RPMI7951 (cell line): ENCODE data around the gene PAX7. TPM values are rescaled to one million over a fixed set of nuclear protein-coding genes. Genes with fewer than 3 reads are reported as not detected.
"Not testable (repeated sequence)": the region's sequence is repeated elsewhere in the genome, so short reads cannot be mapped to it uniquely, and the experiment has no call there.

ENCODE experiments used
- DNase-seq: peaks from one replicate; pipeline ENCODE4 v3.0.0-alpha.2; 2012; ENCODE audit warnings: low read depth
- total RNA-seq: library from RNA; depleted of rRNA; stranded (reverse); fragments of >200 nt; shearing (Covaris generic); gene quantifications from 2 replicates; pipeline ENCODE4 v1.2.3, GENCODE V29; 2014; rRNA removed

PAX7 gene
- total RNA-seq: not detected in 2 replicates

GRCh38 chr1:18630511-18631495, at the start of gene PAX7:
Gene PAX7, plus strand, starts transcription at chr1:18630846. Its CDS starts 758 bp downstream, at chr1:18631604.
- DNase-seq: no peak

GRCh38 chr1:18581420-18581880, 49.2 kb upstream of the PAX7 start:
- DNase-seq: no peak

GRCh38 chr1:18582890-18583289, 47.8 kb upstream of the PAX7 start:
- DNase-seq: no peak

DNA sequence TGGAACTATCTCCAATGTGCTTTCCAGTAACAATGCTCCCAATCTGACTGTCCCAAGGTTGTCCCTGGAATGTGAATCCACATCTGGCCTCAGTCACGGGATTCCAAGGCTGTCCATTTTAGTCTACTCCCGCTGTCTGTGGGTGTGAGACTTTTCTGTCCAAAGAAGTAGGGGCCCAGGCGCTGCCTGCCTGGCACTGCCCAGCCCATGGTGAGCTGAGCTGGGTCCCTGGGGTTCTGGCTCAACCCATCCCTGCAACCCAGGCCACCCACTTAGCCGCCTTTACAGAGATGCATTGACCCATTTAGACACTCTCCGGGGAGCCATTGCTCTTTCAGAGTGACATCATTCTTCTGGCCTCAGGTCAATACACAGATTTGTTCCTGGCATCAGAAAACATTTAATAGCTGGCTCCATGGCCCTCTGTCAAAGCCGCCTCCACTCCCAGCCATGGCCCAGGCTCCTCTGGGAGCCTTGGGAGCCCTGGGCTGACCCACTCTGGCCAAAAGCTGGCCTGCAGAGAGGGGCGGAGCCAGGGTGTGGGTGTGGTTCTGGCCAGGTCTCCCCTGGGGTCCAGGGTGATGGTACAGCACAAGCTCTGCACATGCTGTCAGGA, 47.2 kb upstream of the PAX7 start:
- DNase-seq: no peak

DNA sequence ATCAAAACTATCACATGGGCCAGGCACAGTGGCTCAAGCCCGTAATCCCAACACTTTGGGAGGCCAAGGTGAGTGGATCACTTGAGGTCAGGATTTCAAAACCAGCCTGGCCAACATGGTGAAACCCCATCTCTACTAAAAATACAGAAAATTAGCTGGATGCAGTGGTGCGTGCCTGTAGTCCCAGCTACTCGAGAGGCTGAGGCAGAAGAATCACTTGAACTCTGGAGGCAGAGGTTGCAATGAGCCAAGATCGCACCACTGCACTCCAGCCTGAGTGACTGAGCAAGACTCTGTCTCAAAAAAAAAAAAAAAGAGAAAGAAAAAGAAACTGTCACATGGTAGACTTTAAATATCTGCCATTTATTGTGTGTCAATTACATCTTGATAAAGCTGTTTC, 44.6 kb upstream of the PAX7 start:
- DNase-seq: not testable (repeated sequence)

DNA sequence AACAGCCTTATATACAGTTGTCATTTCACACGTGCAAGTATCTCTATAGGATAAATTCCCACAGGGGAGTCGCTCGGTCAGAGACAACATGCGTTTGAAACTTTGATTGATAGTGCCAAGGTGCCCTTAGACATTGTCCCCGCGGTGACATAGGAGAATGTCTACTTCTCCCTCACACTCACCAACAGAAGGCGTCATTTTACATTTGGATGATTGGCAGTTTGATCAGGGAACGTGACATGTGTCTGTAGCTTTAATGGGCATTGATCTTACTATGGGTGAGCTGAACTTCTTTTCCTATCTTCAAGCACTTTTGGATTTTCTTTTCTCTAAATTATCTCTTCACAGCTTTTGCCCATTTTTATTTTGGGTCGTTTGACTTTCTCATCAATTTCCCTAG, 42.6 kb upstream of the PAX7 start:
- DNase-seq: no peak

- no peak for DNase-seq
Observed at GRCh38 chr1:18592368-18592767, 38.3 kb upstream of the PAX7 start.

- peak; percentile 25 for DNase-seq
Observed at GRCh38 chr1:18597160-18598042, 33.2 kb upstream of the PAX7 start.

DNA sequence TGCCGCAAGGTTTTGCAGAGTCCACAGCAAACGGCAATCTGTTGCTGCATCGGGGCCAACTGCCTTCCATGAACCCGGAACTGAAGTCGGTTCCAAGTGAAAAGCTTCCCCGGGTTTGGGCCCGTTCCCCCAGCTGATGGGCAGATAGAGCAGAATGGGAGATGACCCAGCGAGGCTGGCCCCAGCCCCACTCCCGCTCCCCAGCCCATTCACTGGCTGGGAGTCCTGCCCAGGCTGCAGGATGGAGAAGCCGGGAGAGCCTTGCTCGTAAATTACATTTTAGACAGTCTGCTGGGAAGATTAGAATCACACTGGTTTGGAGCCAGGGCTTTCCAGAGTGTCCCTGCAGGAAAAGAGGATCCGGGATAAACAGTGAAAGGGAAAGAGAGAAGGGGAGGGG, 31.6 kb upstream of the PAX7 start:
- no peak for DNase-seq

- DNase-seq: no peak
Observed at GRCh38 chr1:18599704-18600103, 30.9 kb upstream of the PAX7 start.

- peak; percentile 10 for DNase-seq
Observed at GRCh38 chr1:18602533-18603211, 28.0 kb upstream of the PAX7 start.

DNA sequence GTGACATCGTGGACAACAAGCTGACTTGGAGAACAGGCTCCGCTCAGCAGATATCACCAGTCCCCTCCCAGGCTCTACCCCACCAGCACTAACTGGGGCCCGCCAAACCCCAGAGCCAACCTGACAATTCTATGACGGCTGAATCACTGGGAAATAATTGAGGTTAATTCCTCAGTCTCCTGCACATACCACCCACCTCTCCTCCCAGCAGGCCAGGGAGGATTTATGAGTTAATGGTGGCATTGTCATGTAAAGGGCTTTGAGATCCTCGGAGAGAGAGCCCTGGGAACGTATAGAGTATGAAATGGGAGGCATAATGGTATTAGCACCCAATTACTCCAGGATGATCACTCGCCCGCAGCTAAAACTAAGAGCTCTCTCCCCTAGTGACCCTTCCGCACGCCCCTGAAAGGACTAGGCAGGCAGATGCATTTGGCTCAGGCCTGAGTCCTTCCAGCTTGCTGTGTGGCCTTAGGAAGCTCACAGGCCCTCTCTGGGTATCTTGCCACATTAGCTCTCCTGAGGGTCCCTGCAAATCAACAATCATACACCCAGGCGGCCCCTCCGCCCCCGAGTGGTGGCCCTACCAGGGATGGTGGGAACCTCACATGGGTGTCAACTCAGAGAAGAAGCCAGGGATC, 27.3 kb upstream of the PAX7 start:
- DNase-seq: no peak

DNA sequence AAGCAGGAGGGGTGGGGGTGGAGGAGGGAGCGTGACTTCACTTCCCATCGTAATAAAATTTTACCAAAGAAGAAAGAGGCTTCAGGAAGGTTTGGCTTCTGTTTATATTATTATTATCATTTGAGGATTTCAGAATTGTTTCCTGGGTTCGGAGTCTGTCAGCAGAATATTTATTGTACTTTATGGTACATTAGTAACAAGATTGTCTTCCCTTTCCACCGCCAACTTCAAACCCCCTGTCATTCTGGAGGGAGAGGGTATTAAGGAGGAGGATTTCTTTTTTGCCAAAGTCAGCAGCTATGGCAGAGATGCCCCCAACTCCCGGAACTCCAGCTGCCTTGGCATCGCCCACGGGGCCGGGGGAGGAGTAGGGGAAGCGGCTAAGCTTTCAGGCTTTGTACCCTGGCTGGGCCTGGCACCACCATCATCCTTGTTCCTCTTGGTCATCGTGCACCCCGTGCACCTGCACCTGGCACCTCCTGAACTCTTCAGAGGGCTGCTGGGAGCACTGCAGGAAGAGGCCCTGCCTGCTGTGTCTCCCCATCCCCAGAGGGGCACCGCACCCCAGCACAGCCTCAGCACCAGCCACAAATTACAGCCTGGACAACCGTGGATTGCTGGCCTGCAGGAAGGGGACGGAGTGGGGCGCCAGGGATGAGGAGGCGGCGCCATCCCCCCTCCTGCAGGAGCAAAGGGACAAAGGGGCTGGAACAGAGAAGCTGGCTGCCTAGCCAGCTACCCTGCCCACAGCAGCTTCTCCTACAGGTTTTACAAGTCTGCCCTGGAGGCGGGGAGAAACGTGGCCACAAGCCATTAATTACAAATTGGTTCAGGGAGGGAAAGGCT, 24.0 kb upstream of the PAX7 start:
- no peak for DNase-seq

- no peak for DNase-seq
Observed at GRCh38 chr1:18607289-18607760, 23.3 kb upstream of the PAX7 start.

DNA sequence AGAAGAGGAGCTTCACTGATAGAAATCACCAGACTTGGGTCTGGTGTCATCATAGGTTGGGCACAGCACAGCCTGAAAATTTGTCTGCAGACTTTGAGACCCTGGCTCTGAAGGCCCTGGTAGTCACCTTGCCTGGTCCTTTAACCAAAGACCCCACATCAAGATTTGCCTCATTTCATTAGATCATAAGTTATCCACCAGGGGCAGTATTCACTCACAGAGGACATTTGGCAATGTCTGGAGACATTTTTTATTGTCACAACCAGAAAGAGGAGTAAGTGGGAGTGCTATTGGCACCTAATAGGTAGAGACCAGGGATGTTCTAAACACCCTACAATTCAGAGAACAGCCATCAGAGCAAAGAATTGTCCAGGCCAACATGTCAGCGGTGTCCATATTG, 22.1 kb upstream of the PAX7 start:
- no peak for DNase-seq

GRCh38 chr1:18611311-18611710, 19.3 kb upstream of the PAX7 start:
- DNase-seq: no peak

DNA sequence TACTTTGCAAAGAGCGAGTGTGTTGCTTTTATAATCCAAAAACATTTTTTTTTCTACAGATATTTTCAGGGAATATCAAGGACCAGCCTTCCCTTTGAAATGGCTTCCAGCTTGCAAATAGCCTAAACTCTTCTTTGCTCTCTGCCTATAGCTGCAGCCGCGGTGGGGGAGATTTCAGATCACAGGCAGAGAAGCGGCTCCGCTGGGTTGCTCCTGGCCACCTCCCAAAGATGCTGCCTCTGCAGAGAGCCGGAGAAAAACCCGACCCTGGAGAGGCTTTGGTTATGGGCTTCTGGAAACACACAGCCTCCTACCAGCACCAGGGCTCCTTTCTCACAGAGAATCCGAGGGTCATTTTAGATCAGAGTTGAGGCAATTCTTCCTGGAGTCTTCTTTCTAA, 18.6 kb upstream of the PAX7 start:
- DNase-seq: no peak

GRCh38 chr1:18614069-18614735, 16.4 kb upstream of the PAX7 start:
- DNase-seq: no peak
